Panc1 (cell line): ENCODE data around the gene TRAF4.

Experiments used
- POLR2AphosphoS5 ChIP-seq: IDR thresholded peaks from 2 replicates; pipeline ENCODE4 v1.6.1; 2012; ENCODE audit warnings: mild to moderate bottlenecking, low read depth, low read length, moderate library complexity
- TF ChIP-seq, protein P1 (sequence below): fragments of 450-650 bp; IDR thresholded peaks from 2 replicates; pipeline ENCODE4 v1.5.1; 2017; ENCODE audit warnings: mild to moderate bottlenecking
- TF ChIP-seq, protein P2 (sequence below), 2 experiments: IDR thresholded peaks; 2 replicates each; pipeline ENCODE4 v1.6.1; 2011 to 2012; ENCODE audit warnings: low read depth in 2 of 2, control low read depth in 1 of 2, low read length in 1 of 2, mild to moderate bottlenecking in 1 of 2, moderate library complexity in 1 of 2; ENCODE audit not compliant: insufficient read depth in 1 of 2

DNA sequence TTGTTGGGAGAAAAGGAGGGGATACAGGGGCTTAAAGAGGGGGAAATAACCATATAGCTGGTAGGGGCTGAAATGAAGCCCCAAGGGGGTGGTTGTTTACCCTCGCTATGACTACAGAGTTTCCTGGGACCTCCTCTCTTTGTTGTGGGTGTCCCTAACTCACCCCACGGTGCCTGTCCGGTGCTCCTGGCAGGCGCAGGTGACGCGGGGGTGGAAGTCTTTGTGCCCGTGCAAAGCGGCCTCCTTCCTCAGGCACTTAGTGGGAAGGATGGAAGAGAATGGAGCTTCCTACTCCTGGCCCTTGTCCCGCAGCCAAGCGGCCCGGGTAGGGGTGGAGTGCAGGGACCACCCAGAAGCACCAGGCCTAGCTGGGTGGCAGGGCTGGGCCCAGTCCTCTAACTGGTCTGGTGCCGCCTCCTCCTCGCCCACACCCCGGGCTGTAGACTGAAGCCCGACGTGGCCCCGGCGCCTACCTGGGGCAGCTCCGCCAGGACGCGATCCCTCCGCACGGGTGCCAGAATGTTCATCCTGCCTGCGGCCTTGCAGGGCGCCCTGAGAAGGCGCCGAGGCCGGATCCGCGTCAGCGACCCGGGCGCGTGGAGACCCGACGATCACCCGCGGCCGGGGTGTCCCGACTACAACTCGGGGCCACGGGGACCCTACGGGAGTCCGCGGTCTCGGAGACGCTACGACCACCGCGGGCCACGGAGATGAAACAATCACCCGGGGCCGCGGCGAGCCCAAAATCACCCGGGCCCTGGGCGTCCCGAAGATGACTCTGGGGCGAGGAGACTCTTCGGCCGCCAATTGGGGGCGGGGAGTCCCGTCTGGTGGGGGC, 26.9 kb upstream of the TRAF4 start:
- TF ChIP-seq, protein P1, sequence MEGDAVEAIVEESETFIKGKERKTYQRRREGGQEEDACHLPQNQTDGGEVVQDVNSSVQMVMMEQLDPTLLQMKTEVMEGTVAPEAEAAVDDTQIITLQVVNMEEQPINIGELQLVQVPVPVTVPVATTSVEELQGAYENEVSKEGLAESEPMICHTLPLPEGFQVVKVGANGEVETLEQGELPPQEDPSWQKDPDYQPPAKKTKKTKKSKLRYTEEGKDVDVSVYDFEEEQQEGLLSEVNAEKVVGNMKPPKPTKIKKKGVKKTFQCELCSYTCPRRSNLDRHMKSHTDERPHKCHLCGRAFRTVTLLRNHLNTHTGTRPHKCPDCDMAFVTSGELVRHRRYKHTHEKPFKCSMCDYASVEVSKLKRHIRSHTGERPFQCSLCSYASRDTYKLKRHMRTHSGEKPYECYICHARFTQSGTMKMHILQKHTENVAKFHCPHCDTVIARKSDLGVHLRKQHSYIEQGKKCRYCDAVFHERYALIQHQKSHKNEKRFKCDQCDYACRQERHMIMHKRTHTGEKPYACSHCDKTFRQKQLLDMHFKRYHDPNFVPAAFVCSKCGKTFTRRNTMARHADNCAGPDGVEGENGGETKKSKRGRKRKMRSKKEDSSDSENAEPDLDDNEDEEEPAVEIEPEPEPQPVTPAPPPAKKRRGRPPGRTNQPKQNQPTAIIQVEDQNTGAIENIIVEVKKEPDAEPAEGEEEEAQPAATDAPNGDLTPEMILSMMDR: no peak
- no peak for TF ChIP-seq POLR2AphosphoS5
- TF ChIP-seq, protein P2, sequence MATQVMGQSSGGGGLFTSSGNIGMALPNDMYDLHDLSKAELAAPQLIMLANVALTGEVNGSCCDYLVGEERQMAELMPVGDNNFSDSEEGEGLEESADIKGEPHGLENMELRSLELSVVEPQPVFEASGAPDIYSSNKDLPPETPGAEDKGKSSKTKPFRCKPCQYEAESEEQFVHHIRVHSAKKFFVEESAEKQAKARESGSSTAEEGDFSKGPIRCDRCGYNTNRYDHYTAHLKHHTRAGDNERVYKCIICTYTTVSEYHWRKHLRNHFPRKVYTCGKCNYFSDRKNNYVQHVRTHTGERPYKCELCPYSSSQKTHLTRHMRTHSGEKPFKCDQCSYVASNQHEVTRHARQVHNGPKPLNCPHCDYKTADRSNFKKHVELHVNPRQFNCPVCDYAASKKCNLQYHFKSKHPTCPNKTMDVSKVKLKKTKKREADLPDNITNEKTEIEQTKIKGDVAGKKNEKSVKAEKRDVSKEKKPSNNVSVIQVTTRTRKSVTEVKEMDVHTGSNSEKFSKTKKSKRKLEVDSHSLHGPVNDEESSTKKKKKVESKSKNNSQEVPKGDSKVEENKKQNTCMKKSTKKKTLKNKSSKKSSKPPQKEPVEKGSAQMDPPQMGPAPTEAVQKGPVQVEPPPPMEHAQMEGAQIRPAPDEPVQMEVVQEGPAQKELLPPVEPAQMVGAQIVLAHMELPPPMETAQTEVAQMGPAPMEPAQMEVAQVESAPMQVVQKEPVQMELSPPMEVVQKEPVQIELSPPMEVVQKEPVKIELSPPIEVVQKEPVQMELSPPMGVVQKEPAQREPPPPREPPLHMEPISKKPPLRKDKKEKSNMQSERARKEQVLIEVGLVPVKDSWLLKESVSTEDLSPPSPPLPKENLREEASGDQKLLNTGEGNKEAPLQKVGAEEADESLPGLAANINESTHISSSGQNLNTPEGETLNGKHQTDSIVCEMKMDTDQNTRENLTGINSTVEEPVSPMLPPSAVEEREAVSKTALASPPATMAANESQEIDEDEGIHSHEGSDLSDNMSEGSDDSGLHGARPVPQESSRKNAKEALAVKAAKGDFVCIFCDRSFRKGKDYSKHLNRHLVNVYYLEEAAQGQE (IDR thresholded peaks at IDR 0.05; ENCODE audit: insufficient read depth in 1 of 2, low read depth in 2 of 2, low read length in 1 of 2): no peak
